Stomach (tissue), 4 donors: ENCODE results near the gene PTPRC.

Source experiments
- EP300 ChIP-seq: sonication (generic); formaldehyde crosslinking; IDR thresholded peaks from one replicate; pipeline ENCODE4 v1.6.1; 2017; ENCODE audit warnings: antibody characterized with exemption
- POLR2AphosphoS5 ChIP-seq, 3 donors: sonication (generic); formaldehyde crosslinking; IDR thresholded peaks; one replicate each; pipeline ENCODE4 v1.6.1; 2016; ENCODE audit warnings: antibody characterized with exemption in 3 of 3
- TF ChIP-seq, protein P1 (sequence below), 7 experiments: fragments of 450-650 bp in 4 of 7; fragments of 200-600 bp in 3 of 7; sonication (generic) in 3 of 7; IDR thresholded peaks; one replicate each; pipeline ENCODE4 v1.5.1; 2016 to 2019; ENCODE audit warnings: antibody characterized with exemption in 7 of 7, control low read depth in 2 of 7, mild to moderate bottlenecking in 1 of 7

DNA sequence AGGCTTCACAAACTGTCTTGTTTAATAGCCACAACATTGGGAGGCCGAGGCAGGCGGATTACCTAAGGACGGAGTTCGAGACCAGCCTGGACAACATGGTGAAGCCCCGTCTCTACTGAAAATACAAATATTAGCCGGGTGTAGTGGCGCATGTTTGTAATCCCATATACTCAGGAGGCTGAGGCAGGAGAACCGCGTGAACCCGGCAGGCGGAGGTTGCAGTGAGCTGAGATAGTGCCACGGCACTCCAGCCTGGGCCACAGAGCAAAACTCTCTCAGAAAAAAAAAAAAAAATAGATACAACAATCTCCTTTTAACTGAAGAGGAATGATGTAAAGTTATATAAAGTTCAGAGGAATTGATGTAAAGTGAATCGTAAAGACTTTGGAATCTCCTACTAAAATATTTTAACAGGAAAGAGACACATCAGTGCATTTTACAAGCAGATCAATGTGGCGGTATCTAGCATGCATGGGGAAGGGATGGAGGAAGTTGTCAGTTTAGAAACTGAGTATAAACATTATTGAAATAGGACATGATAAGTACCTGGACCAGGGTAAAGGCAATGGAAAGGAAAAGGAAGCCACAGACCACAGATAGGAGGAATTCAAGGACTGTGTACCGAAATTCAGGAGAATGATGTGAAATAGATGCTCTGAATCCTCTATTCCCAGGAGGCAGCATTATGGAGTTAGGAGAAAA, 41.5 kb downstream of the PTPRC start:
- no peak for TF ChIP-seq POLR2AphosphoS5 (IDR thresholded peaks at IDR 0.05)
- TF ChIP-seq, protein P1, sequence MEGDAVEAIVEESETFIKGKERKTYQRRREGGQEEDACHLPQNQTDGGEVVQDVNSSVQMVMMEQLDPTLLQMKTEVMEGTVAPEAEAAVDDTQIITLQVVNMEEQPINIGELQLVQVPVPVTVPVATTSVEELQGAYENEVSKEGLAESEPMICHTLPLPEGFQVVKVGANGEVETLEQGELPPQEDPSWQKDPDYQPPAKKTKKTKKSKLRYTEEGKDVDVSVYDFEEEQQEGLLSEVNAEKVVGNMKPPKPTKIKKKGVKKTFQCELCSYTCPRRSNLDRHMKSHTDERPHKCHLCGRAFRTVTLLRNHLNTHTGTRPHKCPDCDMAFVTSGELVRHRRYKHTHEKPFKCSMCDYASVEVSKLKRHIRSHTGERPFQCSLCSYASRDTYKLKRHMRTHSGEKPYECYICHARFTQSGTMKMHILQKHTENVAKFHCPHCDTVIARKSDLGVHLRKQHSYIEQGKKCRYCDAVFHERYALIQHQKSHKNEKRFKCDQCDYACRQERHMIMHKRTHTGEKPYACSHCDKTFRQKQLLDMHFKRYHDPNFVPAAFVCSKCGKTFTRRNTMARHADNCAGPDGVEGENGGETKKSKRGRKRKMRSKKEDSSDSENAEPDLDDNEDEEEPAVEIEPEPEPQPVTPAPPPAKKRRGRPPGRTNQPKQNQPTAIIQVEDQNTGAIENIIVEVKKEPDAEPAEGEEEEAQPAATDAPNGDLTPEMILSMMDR (IDR thresholded peaks at IDR 0.05): no peak
- no peak for TF ChIP-seq EP300
